Keratinocyte (primary cell): ENCODE measurements around the gene PAQR7. TPM values are rescaled to one million over a fixed set of nuclear protein-coding genes. Genes with fewer than 3 reads are reported as not detected.

Source experiments
- DNase-seq: peaks from one replicate; pipeline ENCODE4 v3.0.0-alpha.2; 2011; ENCODE audit warnings: low read depth, missing footprints, low spot score
- FAIRE-seq: peaks from 2 replicates; lab custom pipeline; 2011; peaks lifted over from hg19 to GRCh38; lab: Jason Lieb, UNC
- H2AFZ ChIP-seq: 2 replicates; pipeline ENCODE4 v1.6.0; 2012; ENCODE audit warnings: low read length, control low read depth, inconsistent platforms; ENCODE audit not compliant: control insufficient read depth
- H3K27ac ChIP-seq: 2 replicates; pipeline ENCODE4 v1.5.1; 2011; ENCODE audit warnings: low read length; ENCODE audit not compliant: control insufficient read depth, insufficient read depth
- H3K27me3 ChIP-seq: 3 replicates; pipeline ENCODE4 v1.6.0; 2011; ENCODE audit warnings: low read length; ENCODE audit not compliant: control insufficient read depth, insufficient read depth; ENCODE audit errors: extremely low read depth
- H3K36me3 ChIP-seq, 2 experiments: 2 replicates in 1 of 2; 3 replicates in 1 of 2; pipeline ENCODE4 v1.5.1; 2011; ENCODE audit warnings: low read length in 2 of 2, mild to moderate bottlenecking in 1 of 2; ENCODE audit not compliant: control insufficient read depth in 2 of 2, insufficient read depth in 2 of 2; ENCODE audit errors: extremely low read depth in 1 of 2
- H3K4me1 ChIP-seq: 3 replicates; pipeline ENCODE4 v1.5.1; 2011; ENCODE audit warnings: low read length; ENCODE audit not compliant: control insufficient read depth, insufficient read depth; ENCODE audit errors: extremely low read depth
- H3K4me2 ChIP-seq: 3 replicates; pipeline ENCODE4 v1.6.0; 2011; ENCODE audit warnings: low read depth, low read length; ENCODE audit not compliant: control insufficient read depth, insufficient read depth; ENCODE audit errors: extremely low read depth
- H3K4me3 ChIP-seq, 3 experiments: fragments of 200-600 bp in 1 of 3; sonication (generic) in 1 of 3; 2 replicates in 2 of 3; 3 replicates in 1 of 3; pipeline ENCODE4 v1.5.1; 2011 to 2016; ENCODE audit warnings: low read length in 3 of 3, mild to moderate bottlenecking in 3 of 3, control low read depth in 2 of 3, inconsistent platforms in 1 of 3, low read depth in 1 of 3, mixed read lengths in 1 of 3, mixed run types in 1 of 3, moderate library complexity in 1 of 3; ENCODE audit not compliant: control insufficient read depth in 2 of 3, insufficient read depth in 2 of 3; ENCODE audit errors: extremely low read depth in 1 of 3
- H3K79me2 ChIP-seq: 2 replicates; pipeline ENCODE4 v1.6.0; 2012; ENCODE audit warnings: low read length; ENCODE audit not compliant: control insufficient read depth, insufficient read depth
- H3K9ac ChIP-seq: 3 replicates; pipeline ENCODE4 v1.6.0; 2011; ENCODE audit warnings: low read length; ENCODE audit not compliant: control insufficient read depth, insufficient read depth; ENCODE audit errors: extremely low read depth
- H3K9me1 ChIP-seq: 3 replicates; pipeline ENCODE4 v1.6.0; 2011; ENCODE audit warnings: low read length; ENCODE audit not compliant: control insufficient read depth, insufficient read depth; ENCODE audit errors: extremely low read depth
- H3K9me3 ChIP-seq: 2 replicates; pipeline ENCODE4 v1.5.1; 2012; ENCODE audit warnings: low read depth, low read length; ENCODE audit not compliant: control insufficient read depth
- H4K20me1 ChIP-seq: 3 replicates; pipeline ENCODE4 v1.6.0; 2011; ENCODE audit warnings: low read length; ENCODE audit not compliant: control insufficient read depth, insufficient read depth; ENCODE audit errors: extremely low read depth
- EZH2 ChIP-seq: IDR thresholded peaks from one replicate; pipeline ENCODE4 v1.6.1; 2012; ENCODE audit warnings: inconsistent platforms, mild to moderate bottlenecking, low read length, moderate library complexity
- dilution Hi-C: fragments of 300-500 bp; cut with MboI; formaldehyde crosslinking; loops from one replicate; pipeline ENCODE4 v1.7.0; 2020; ENCODE audit warnings: low sequenced_read_pairs; ENCODE audit not compliant: extremely low pct_ligation_motif_present
- polyA plus RNA-seq, 5 experiments: library from polyadenylated mRNA; depleted of rRNA in 3 of 5; stranded (reverse) in 3 of 5; stranded (forward) in 1 of 5; unstranded in 1 of 5; fragments of >200 nt; gene quantifications; 1 replicate in 1 of 5; 2 replicates in 3 of 5; 3 replicates in 1 of 5; pipeline versions ENCODE4 v1.2.1 to v1.2.3, GENCODE V29; 2011 to 2012; ENCODE audit warnings: missing spikeins in 2 of 5, low read depth in 1 of 5, low replicate concordance in 1 of 5
- TF ChIP-seq, protein P1 (sequence below), 3 experiments: IDR thresholded peaks in 1 of 3; conservative IDR thresholded peaks in 1 of 3; optimal IDR thresholded peaks in 1 of 3; 2 replicates in 2 of 3; 3 replicates in 1 of 3; pipeline versions ENCODE3 to v1.5.1; 2011; ENCODE audit warnings: low read length in 3 of 3, mild to moderate bottlenecking in 3 of 3, moderate library complexity in 2 of 3, control low read depth in 1 of 3, inconsistent platforms in 1 of 3; ENCODE audit not compliant: insufficient read depth in 2 of 3; ENCODE audit errors: extremely low read depth in 1 of 3

PAQR7 gene
- polyA plus RNA-seq, 1 donor (not counting 4 experiments of a cell fraction or from before 2014, with no cell fraction given): 14.5 TPM

DNA sequence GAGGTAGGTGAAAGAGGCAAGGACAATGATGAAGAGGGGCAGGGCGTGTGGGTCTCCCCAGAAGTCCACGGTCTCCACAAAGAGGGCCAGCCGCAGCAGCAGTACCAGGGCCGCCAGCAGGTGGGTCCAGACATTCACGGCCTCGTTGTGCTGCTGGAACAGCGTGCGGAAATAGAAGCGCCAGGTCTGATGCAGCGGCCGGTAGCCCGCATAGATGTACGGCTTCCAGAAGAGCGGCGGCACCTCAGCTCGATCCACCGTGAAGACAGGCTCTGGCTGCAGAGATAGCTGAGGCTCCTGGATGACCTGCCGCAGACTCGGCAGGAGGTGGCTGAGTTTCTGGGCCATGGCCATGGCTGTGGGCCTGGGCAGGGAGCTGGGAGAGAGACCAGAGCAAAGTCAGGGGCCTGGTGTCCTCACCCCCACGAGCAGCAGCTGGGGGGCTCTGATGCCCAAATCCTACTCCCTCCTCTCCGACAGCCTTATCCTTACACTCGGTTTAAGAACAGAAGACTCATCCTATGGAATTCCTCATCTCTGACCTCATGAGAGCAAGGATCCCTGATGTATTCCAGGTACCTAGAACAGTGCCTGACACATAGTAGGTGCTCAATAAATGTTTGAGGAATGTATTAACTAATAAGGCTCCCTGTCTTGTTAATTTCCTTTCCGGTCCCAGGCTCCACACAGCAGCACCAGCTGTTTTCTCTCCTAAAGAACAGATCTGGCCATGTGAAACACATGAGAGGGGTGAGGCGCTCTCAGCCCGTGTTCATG lies 11.8 kb downstream of the PAQR7 start:
- Histone ChIP-seq H3K4me3 (no peak overlapping the region), H3K36me3 (peaks cover 12 to 22% of the 10 kb centered on the region in 2 experiments), H3K4me2 (no peak overlapping the region), H3K9ac (no peak overlapping the region), H3K79me2 (peaks cover 5% of the 10 kb centered on the region), H3K27ac (no peak overlapping the region), H4K20me1 (no peaks in the 10 kb centered on the region), H3K4me1 (peaks cover 7% of the 10 kb centered on the region), H3K9me3 (no peaks in the 10 kb centered on the region), H3K27me3 (no peaks in the 10 kb centered on the region), H3K9me1 (no peaks in the 10 kb centered on the region), H2AFZ (no peak overlapping the region)
- dilution Hi-C loops: no loop called here
- TF ChIP-seq, protein P1, sequence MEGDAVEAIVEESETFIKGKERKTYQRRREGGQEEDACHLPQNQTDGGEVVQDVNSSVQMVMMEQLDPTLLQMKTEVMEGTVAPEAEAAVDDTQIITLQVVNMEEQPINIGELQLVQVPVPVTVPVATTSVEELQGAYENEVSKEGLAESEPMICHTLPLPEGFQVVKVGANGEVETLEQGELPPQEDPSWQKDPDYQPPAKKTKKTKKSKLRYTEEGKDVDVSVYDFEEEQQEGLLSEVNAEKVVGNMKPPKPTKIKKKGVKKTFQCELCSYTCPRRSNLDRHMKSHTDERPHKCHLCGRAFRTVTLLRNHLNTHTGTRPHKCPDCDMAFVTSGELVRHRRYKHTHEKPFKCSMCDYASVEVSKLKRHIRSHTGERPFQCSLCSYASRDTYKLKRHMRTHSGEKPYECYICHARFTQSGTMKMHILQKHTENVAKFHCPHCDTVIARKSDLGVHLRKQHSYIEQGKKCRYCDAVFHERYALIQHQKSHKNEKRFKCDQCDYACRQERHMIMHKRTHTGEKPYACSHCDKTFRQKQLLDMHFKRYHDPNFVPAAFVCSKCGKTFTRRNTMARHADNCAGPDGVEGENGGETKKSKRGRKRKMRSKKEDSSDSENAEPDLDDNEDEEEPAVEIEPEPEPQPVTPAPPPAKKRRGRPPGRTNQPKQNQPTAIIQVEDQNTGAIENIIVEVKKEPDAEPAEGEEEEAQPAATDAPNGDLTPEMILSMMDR (optimal IDR thresholded peaks at IDR 0.05 in 1 of 3, IDR thresholded peaks at IDR 0.05 in 1 of 3, conservative IDR thresholded peaks at IDR 0.05 in 1 of 3; ENCODE audit: extremely low read depth in 1 of 3, insufficient read depth in 2 of 3, low read length in 3 of 3): peak in 2 of 3 experiments; percentile 17 to 36
- no peak for TF ChIP-seq EZH2
- FAIRE-seq: no peak
- DNase-seq: no peak

DNA sequence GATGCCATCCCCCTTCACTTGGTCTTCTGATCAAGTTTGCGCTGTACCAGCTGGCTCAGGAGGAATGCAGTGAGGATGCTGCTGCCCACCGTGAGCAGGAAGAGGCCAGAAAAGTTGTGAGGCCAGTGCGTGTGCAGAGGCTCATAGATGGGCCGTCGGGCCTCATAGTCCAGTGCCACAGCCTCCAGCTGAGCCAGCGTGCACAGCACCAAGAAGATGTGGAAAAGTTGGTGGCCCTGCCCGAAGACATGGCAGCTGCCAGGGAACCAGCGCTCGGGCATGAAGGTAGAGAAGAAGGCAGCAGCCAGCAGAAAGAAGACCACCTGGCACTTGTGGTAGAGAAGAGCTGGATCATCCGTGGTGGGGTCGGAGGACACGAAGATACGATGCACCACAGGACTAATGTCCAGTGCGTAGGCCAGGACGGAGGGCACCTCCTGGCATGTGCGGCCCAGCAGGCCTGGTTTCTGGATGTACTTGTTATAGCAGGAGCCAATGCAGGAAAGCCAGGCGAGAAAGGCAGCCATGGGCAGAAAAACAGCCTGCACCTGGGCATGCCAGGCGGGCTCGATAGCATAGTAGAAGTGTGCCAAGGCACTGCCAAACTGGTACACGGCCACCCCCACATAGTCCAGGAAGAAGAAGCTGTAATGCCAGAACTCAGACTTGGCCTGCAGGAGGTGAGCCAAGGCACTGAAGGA lies 12.6 kb downstream of the PAQR7 start:
- H3K27ac ChIP-seq: no peak overlapping the region
- TF ChIP-seq EZH2: no peak
- TF ChIP-seq, protein P1 (optimal IDR thresholded peaks at IDR 0.05 in 1 of 3, IDR thresholded peaks at IDR 0.05 in 1 of 3, conservative IDR thresholded peaks at IDR 0.05 in 1 of 3; ENCODE audit: extremely low read depth in 1 of 3, insufficient read depth in 2 of 3, low read length in 3 of 3): no peak
- H3K4me3 ChIP-seq: no peak overlapping the region
- no peak overlapping the region for H2AFZ ChIP-seq
- H3K79me2 ChIP-seq: peaks cover 11% of the 10 kb centered on the region
- H3K27me3 ChIP-seq: no peaks in the 10 kb centered on the region
- H3K36me3 ChIP-seq: peaks cover 12 to 22% of the 10 kb centered on the region in 2 experiments
- no peaks in the 10 kb centered on the region for H3K9me1 ChIP-seq
- peaks cover 13% of the 10 kb centered on the region for H3K4me1 ChIP-seq
- DNase-seq: no peak
- H3K9me3 ChIP-seq: no peaks in the 10 kb centered on the region
- FAIRE-seq: no peak
- no peaks in the 10 kb centered on the region for H4K20me1 ChIP-seq
- no peak overlapping the region for H3K9ac ChIP-seq
- H3K4me2 ChIP-seq: no peak overlapping the region
- dilution Hi-C loops: no loop called here
